Panc1 (cell line): ENCODE results near the gene ATP6V1B1. TPM values are rescaled to one million over a fixed set of nuclear protein-coding genes. Genes with fewer than 3 reads are reported as not detected.

Experiments used
- ATAC-seq: fragments of 200-7000 bp; cut with Tn5 transposase; 2 replicates; pipeline ENCODE4 v1.9.1; 2020; ENCODE audit warnings: mild to moderate bottlenecking, moderate library complexity
- BruUV-seq: library from RNA; stranded (reverse); fragments of 400-500 nt; replicated peaks from 2 replicates; lab custom pipeline; 2021; lab: Mats Ljungman, UMichigan
- CTCF ChIA-PET: fragments of 300-600 bp; sonication (Branson Sonifier 250); formaldehyde crosslinking; loops from one replicate; lab custom pipeline; 2022; ENCODE audit warnings: antibody characterized with exemption; lab: Charles Lee
- POLR2A ChIA-PET: fragments of 300-600 bp; sonication (Branson Sonifier 250); formaldehyde crosslinking; loops from one replicate; lab custom pipeline; 2022; ENCODE audit warnings: antibody characterized with exemption; lab: Charles Lee
- DNase-seq: peaks from one replicate; pipeline ENCODE4 v3.0.0-alpha.2; 2010; ENCODE audit warnings: low read depth, low spot score
- H3K27ac ChIP-seq: 2 replicates; pipeline ENCODE4 v1.5.1; 2011; ENCODE audit warnings: mild to moderate bottlenecking, low read length, inconsistent platforms
- H3K27me3 ChIP-seq: fragments of 200-500 bp; sonication (Bioruptor generic); 2 replicates; pipeline ENCODE4 v1.6.0; 2014; ENCODE audit warnings: low read length, inconsistent platforms; ENCODE audit not compliant: control insufficient read depth, insufficient read depth
- H3K36me3 ChIP-seq: fragments of 200-500 bp; sonication (Bioruptor generic); 2 replicates; pipeline ENCODE4 v1.5.1; 2014; ENCODE audit warnings: inconsistent platforms, mild to moderate bottlenecking, low read length, moderate library complexity; ENCODE audit not compliant: control insufficient read depth, insufficient read depth
- H3K4me1 ChIP-seq: 2 replicates; pipeline ENCODE4 v1.5.1; 2011; ENCODE audit warnings: inconsistent platforms, mild to moderate bottlenecking, low read length, moderate library complexity; ENCODE audit not compliant: control insufficient read depth, insufficient read depth
- H3K4me3 ChIP-seq, 2 experiments: 2 replicates each; pipeline ENCODE4 v1.5.1; 2011 to 2012; ENCODE audit warnings: low read depth in 2 of 2, low read length in 2 of 2, mild to moderate bottlenecking in 2 of 2, inconsistent platforms in 1 of 2, moderate library complexity in 1 of 2
- H3K9me3 ChIP-seq: fragments of 200-500 bp; sonication (Bioruptor generic); 2 replicates; pipeline ENCODE4 v1.5.1; 2014; ENCODE audit warnings: low read depth, mild to moderate bottlenecking, inconsistent platforms, low read length, moderate library complexity; ENCODE audit not compliant: control insufficient read depth, insufficient read depth
- POLR2AphosphoS5 ChIP-seq: IDR thresholded peaks from 2 replicates; pipeline ENCODE4 v1.6.1; 2012; ENCODE audit warnings: mild to moderate bottlenecking, low read depth, low read length, moderate library complexity
- SIN3A ChIP-seq: IDR thresholded peaks from 2 replicates; pipeline ENCODE4 v1.6.1; 2012; ENCODE audit warnings: low read depth, mild to moderate bottlenecking, low read length, moderate library complexity, borderline replicate concordance; ENCODE audit not compliant: insufficient read depth
- TCF7L2 ChIP-seq: IDR thresholded peaks from 2 replicates; pipeline ENCODE4 v1.6.1; 2011; ENCODE audit warnings: mild to moderate bottlenecking, low read depth, low read length, inconsistent platforms
- in situ Hi-C: cut with HindIII; loops from 2 replicates; pipeline ENCODE4 v1.10.0; 2016; ENCODE audit warnings: low sequenced_read_pairs, low pct_unique_long_range_greater_than_20kb
- intact Hi-C: fragments of 100-400 bp; cut with micrococcal nuclease; formaldehyde crosslinking; loops from one replicate; pipeline ENCODE4 v1.10.0; 2022; ENCODE audit not compliant: unreplicated experiment
- total RNA-seq: library from RNA; stranded (reverse); gene quantifications from one replicate; pipeline ENCODE4 v1.2.1, GENCODE V29; 2021; ENCODE audit not compliant: unreplicated experiment
- TF ChIP-seq, protein P1 (sequence below), 2 experiments: IDR thresholded peaks; 2 replicates each; pipeline ENCODE4 v1.6.1; 2011 to 2012; ENCODE audit warnings: low read depth in 2 of 2, control low read depth in 1 of 2, low read length in 1 of 2, mild to moderate bottlenecking in 1 of 2, moderate library complexity in 1 of 2; ENCODE audit not compliant: insufficient read depth in 1 of 2
- TF ChIP-seq, protein P2 (sequence below): fragments of 450-650 bp; IDR thresholded peaks from 2 replicates; pipeline ENCODE4 v1.5.1; 2017; ENCODE audit warnings: mild to moderate bottlenecking

ATP6V1B1 gene
- total RNA-seq, 1 experiment from 2014 or later = 0.18 TPM

DNA sequence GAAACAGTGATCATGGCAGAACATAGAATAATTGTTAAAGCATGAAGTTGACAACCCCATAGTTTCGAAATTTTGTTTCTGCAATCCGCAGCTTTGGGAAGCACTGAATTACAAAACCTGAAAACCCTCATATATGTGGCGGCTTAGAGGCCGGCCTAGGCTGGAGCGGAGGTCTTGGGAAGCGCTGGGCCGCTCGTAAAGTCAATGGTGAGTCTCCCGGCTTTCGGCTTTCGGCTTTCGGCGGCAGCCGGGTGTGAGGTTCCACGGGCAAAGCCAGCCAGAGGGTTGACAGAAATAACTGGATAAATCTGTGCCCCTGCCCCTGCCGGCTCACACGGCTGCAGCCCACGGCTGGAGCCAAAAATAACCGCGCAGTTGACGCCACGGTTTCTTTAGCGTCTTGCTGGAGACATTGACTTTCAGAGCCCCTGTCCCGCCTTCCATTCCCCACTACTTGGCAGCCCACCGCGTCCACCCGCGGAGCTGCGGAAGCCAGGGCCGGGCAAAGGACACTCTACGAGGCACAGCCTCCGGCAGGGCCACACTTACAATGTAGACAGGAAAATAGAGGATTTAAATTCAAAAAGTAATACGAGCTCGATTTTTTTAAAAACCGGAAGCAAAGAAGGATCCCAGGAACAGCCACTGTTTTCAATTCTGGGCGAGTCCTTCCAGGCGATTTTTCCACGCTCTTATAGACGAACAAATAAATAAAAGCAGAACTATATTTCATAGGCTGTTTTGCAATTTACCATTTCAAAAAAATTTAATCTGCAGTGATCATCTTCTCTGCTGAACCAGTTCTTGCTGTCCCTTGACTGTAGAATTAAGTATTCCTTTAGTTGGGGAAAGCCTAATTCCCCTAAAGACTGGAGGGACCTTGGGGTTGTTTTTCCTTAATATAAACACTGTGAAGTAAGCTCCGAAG lies 28.3 kb upstream of the ATP6V1B1 start:
- H3K4me1 ChIP-seq = no peaks in the 10 kb centered on the region
- DNase-seq (no peak), ATAC-seq (no peak)
- POLR2A ChIA-PET = no interaction called here
- CTCF ChIA-PET = no interaction called here
- in situ Hi-C loops = no loop called here
- TF ChIP-seq TCF7L2 = no peak
- TF ChIP-seq, protein P1, sequence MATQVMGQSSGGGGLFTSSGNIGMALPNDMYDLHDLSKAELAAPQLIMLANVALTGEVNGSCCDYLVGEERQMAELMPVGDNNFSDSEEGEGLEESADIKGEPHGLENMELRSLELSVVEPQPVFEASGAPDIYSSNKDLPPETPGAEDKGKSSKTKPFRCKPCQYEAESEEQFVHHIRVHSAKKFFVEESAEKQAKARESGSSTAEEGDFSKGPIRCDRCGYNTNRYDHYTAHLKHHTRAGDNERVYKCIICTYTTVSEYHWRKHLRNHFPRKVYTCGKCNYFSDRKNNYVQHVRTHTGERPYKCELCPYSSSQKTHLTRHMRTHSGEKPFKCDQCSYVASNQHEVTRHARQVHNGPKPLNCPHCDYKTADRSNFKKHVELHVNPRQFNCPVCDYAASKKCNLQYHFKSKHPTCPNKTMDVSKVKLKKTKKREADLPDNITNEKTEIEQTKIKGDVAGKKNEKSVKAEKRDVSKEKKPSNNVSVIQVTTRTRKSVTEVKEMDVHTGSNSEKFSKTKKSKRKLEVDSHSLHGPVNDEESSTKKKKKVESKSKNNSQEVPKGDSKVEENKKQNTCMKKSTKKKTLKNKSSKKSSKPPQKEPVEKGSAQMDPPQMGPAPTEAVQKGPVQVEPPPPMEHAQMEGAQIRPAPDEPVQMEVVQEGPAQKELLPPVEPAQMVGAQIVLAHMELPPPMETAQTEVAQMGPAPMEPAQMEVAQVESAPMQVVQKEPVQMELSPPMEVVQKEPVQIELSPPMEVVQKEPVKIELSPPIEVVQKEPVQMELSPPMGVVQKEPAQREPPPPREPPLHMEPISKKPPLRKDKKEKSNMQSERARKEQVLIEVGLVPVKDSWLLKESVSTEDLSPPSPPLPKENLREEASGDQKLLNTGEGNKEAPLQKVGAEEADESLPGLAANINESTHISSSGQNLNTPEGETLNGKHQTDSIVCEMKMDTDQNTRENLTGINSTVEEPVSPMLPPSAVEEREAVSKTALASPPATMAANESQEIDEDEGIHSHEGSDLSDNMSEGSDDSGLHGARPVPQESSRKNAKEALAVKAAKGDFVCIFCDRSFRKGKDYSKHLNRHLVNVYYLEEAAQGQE (IDR thresholded peaks at IDR 0.05; ENCODE audit: insufficient read depth in 1 of 2, low read depth in 2 of 2, low read length in 1 of 2) = no peak
- TF ChIP-seq SIN3A = no peak
- TF ChIP-seq, protein P2, sequence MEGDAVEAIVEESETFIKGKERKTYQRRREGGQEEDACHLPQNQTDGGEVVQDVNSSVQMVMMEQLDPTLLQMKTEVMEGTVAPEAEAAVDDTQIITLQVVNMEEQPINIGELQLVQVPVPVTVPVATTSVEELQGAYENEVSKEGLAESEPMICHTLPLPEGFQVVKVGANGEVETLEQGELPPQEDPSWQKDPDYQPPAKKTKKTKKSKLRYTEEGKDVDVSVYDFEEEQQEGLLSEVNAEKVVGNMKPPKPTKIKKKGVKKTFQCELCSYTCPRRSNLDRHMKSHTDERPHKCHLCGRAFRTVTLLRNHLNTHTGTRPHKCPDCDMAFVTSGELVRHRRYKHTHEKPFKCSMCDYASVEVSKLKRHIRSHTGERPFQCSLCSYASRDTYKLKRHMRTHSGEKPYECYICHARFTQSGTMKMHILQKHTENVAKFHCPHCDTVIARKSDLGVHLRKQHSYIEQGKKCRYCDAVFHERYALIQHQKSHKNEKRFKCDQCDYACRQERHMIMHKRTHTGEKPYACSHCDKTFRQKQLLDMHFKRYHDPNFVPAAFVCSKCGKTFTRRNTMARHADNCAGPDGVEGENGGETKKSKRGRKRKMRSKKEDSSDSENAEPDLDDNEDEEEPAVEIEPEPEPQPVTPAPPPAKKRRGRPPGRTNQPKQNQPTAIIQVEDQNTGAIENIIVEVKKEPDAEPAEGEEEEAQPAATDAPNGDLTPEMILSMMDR = no peak
- no peak for TF ChIP-seq POLR2AphosphoS5
- H3K36me3 ChIP-seq = no peaks in the 10 kb centered on the region
- H3K4me3 ChIP-seq = no peak overlapping the region
- no TSS peak for BruUV-seq
- no peaks in the 10 kb centered on the region for H3K9me3 ChIP-seq
- intact Hi-C loops = no loop called here
- no peaks in the 10 kb centered on the region for H3K27me3 ChIP-seq
- no peak overlapping the region for H3K27ac ChIP-seq

DNA sequence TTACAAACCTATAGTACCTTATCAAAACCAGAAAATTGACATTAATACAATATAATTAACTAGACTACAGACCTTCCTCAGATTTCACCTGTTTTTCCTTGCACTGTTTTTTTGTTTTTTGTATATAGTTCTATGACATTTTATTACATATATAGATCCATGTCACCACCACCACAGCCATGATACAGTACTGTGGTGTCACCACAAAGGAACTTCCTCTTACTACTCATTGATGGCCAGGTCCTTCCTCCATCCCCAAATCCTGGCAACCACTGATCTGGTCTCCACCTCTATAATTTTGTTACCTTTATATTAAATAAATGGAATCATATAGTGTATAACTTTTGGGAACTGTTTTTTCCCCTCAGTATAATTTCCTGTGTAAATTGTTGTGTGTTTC lies 19.4 kb upstream of the ATP6V1B1 start:
- POLR2A ChIA-PET = no interaction called here
- H3K9me3 ChIP-seq = no peaks in the 10 kb centered on the region
- BruUV-seq = no TSS peak

More for the DNA sequence above, 19.4 kb upstream of the ATP6V1B1 start:
- TF ChIP-seq SIN3A = no peak
- no peak for TF ChIP-seq POLR2AphosphoS5
- no peak for TF ChIP-seq TCF7L2
- TF ChIP-seq, protein P1 (IDR thresholded peaks at IDR 0.05; ENCODE audit: insufficient read depth in 1 of 2, low read depth in 2 of 2, low read length in 1 of 2) = no peak
- TF ChIP-seq, protein P2 = no peak
- no peak for DNase-seq
- ATAC-seq = no peak
- Histone ChIP-seq H3K27ac (no peak overlapping the region), H3K27me3 (no peaks in the 10 kb centered on the region), H3K4me3 (no peak overlapping the region), H3K4me1 (no peaks in the 10 kb centered on the region), H3K36me3 (no peaks in the 10 kb centered on the region)
- intact Hi-C loops = no loop called here
- CTCF ChIA-PET = no interaction called here
- in situ Hi-C loops = no loop called here
